AG10803 (cell line): ENCODE measurements around the gene ASB10.

Experiments used
- DNase-seq: peaks from one replicate; pipeline ENCODE4 v3.0.0; 2010; ENCODE audit warnings: low read depth
- H3K4me3 ChIP-seq: 2 replicates; pipeline ENCODE4 v1.5.1; 2011; ENCODE audit warnings: mild to moderate bottlenecking, low read length, control low read depth
- TF ChIP-seq, protein P1 (sequence below): conservative IDR thresholded peaks from 2 replicates; pipeline ENCODE4 v1.5.1; 2011; ENCODE audit warnings: mild to moderate bottlenecking, low read length, control low read depth, inconsistent platforms

ASB10 gene, protein sequence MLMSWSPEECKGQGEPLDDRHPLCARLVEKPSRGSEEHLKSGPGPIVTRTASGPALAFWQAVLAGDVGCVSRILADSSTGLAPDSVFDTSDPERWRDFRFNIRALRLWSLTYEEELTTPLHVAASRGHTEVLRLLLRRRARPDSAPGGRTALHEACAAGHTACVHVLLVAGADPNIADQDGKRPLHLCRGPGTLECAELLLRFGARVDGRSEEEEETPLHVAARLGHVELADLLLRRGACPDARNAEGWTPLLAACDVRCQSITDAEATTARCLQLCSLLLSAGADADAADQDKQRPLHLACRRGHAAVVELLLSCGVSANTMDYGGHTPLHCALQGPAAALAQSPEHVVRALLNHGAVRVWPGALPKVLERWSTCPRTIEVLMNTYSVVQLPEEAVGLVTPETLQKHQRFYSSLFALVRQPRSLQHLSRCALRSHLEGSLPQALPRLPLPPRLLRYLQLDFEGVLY

DNA sequence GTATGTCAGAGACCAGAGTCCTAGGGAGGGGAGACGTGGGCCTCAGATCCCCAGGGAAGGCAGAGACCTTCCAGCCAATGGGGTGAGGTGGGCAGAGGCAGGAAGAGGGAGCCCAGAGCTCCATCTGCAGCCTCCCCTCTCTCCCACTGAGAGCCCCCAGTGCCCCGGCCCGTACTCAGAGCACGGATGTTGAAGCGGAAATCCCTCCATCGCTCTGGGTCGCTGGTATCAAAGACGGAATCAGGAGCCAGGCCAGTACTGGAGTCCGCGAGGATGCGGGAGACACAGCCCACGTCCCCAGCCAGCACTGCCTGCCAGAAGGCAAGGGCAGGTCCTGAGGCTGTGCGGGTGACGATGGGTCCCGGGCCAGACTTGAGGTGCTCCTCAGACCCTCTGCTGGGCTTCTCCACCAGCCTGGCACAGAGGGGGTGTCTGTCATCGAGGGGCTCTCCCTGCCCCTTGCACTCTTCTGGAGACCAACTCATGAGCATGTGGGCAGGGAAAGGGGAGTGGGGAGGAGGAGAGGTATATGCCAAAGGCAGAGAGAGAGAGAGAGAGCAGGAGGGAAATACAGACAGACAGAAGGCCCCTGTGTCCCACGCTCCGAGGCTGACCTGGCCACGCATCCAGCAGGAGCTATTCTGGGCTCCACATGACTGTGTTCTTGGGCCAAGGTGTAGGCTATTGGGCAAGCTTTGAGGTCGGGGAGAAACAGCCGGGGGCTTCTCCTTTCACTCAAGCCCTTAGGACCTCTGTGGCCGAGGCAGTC is at the start of gene ASB10:
Gene ASB10 (minus strand): TSS at position 611 of the 769 bp plus-strand sequence. CDS start 120 bp downstream, at position 491.
- no peak within 1 kb of the TSS for H3K4me3 ChIP-seq
- TF ChIP-seq, protein P1, sequence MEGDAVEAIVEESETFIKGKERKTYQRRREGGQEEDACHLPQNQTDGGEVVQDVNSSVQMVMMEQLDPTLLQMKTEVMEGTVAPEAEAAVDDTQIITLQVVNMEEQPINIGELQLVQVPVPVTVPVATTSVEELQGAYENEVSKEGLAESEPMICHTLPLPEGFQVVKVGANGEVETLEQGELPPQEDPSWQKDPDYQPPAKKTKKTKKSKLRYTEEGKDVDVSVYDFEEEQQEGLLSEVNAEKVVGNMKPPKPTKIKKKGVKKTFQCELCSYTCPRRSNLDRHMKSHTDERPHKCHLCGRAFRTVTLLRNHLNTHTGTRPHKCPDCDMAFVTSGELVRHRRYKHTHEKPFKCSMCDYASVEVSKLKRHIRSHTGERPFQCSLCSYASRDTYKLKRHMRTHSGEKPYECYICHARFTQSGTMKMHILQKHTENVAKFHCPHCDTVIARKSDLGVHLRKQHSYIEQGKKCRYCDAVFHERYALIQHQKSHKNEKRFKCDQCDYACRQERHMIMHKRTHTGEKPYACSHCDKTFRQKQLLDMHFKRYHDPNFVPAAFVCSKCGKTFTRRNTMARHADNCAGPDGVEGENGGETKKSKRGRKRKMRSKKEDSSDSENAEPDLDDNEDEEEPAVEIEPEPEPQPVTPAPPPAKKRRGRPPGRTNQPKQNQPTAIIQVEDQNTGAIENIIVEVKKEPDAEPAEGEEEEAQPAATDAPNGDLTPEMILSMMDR, result no peak
- no peak for DNase-seq

DNA sequence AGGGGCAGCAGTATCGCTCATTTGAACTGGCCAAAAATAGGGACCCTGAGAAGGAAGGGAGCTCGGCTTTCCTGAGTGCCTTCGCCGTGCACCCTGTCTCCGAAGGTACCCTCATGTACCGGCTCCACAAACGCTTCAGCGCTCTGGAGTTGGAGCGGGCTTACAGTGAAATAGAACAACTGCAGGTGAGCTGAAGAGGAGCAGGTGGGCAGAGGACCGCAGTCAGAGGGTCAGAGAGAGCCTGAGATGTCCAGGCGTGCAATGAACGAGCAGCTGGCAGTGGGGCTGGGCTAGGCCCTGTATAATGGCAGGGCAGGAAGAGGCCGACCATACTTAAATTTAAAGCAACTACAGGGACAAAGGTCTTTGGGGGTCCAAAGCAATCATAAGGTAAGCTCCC is 49.4 kb upstream of the ASB10 start:
- H3K4me3 ChIP-seq, result no peak overlapping the region
- TF ChIP-seq, protein P1, result no peak
- no peak for DNase-seq

DNA sequence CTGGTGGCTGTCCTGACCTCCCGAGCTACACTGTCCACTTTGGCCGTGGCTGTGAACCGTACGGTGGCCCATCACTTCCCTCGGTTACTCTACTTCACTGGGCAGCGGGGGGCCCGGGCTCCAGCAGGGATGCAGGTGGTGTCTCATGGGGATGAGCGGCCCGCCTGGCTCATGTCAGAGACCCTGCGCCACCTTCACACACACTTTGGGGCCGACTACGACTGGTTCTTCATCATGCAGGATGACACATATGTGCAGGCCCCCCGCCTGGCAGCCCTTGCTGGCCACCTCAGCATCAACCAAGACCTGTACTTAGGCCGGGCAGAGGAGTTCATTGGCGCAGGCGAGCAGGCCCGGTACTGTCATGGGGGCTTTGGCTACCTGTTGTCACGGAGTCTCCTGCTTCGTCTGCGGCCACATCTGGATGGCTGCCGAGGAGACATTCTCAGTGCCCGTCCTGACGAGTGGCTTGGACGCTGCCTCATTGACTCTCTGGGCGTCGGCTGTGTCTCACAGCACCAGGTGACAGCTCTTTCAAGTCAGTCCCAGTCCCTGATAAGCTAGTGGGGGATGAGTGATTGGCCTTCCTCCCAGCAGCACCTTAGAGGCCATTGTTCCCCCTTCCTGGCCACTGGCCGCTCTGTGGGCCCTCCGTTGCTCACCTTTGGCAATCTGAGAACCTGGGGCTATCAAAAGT is 48.2 kb upstream of the ASB10 start:
- TF ChIP-seq, protein P1, result no peak
- DNase-seq, result no peak

DNA sequence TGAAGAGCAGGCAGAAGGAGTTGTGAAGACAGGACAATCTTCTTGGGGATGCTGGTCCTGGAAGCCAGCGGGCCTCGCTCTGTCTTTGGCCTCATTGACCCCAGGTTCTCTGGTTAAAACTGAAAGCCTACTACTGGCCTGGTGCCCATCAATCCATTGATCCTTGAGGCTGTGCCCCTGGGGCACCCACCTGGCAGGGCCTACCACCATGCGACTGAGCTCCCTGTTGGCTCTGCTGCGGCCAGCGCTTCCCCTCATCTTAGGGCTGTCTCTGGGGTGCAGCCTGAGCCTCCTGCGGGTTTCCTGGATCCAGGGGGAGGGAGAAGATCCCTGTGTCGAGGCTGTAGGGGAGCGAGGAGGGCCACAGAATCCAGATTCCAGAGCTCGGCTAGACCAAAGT is 46.8 kb upstream of the ASB10 start:
- peak overlapping the region; percentile 95 for H3K4me3 ChIP-seq
- TF ChIP-seq, protein P1, result no peak
- DNase-seq, result no peak

More for the DNA sequence above, 48.2 kb upstream of the ASB10 start:
- no peak overlapping the region for H3K4me3 ChIP-seq

DNA sequence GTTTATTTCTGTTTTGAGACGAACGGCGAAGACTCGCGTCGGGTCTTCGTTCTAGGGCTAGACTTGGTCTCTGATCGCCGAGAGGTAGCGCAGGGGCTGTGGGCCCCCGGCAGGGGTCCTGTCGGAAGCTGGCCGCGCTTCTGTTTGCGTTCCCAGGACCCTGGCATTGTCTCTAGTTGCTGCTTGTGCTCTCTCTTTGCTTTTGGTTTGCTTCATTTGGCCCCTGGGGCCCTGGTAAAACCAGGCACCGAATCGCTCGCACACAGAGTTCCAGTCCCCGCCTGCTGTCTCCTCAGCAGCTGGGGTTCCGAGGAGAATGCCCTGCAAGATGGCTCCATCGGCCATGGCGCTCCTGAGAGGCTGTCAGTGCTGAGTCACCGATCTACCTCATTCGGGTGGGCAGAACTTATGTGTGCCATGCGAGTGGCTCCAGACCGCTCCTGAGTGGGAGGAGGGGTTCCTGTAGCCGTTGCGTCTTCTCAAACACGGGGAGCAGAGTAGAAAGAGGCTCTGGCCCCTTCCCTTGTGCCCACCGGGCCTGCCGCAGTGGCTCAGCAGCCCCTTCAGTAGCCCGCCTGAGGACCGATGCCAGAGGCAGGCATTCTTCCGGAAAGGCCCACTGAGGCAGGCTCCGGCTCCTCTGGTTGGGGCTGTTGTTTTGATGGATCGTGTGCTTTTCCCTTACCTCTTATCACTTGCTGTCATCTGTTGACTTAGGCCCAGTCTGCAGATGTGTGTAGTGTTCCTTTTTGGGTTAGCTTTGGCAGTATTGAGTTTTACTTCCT is 46.1 kb upstream of the ASB10 start:
- TF ChIP-seq, protein P1, result no peak
- peak; percentile 75 for DNase-seq

DNA sequence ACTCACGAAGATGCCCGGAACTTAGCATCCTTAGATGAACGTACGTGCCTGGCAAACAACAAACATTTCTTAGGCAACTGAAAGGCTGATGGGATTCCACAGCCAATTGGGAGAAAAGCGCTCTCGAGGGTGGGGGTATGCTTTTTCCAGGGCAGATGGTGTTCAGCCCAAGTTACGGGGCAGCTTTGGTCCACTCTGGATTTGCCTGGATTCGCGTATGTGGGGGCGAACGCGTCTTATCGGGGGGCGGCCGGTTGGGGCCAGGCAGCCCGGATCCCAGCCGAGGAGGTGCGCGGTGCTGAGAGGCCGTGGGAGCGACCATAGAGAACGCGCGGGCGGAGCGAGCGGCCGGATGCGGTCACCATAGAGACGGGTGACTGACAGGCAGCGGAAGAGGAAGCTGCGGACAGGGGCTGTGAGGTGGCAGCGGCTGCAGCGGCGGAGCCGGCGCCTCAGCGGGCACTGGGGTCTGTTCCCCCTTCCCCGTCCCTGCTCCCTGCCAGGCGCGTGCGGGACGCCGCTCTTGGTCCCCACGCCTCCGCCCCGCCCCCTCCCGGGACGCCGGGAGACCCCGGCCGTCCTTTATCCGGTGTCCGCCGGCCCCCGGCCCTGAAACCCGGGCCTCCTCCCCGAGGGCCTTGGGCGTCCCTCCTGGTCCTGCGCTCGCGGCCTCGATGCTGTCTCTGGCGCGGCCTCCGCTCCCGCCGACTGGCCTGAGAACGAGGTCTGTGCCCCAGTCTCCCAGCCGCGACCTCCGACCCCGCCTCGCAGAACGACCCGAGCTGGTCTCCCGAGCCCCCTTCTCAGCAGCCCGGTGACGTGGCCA is 45.3 kb upstream of the ASB10 start, which contains the start of gene CHPF2:
Gene CHPF2 (plus strand): TSS at position 393 of the 826 bp plus-strand sequence. CDS start 1,529 bp downstream, outside the sequence.
- peak within 1 kb of the TSS; percentile 95 for H3K4me3 ChIP-seq
- DNase-seq, result peak; percentile 85
- TF ChIP-seq, protein P1, result no peak

More for the DNA sequence above, 46.1 kb upstream of the ASB10 start:
- H3K4me3 ChIP-seq, result peak overlapping the region; percentile 95
